GM18526 (cell line): ENCODE data around the gene NFIX.

Source experiments
- POLR2A ChIP-seq: IDR thresholded peaks from 3 replicates; pipeline ENCODE4 v1.6.1; 2011; ENCODE audit not compliant: insufficient read length; ENCODE audit errors: extremely low read depth

The NFIX gene

GRCh38 chr19:13095934-13096927 is 101.0 kb downstream of the NFIX start:
- TF ChIP-seq POLR2A = no peak

GRCh38 chr19:13097033-13097462 is 101.8 kb downstream of the NFIX start:
- TF ChIP-seq POLR2A = no peak

GRCh38 chr19:13097463-13098258 is 102.4 kb downstream of the NFIX start:
- TF ChIP-seq POLR2A = no peak

DNA sequence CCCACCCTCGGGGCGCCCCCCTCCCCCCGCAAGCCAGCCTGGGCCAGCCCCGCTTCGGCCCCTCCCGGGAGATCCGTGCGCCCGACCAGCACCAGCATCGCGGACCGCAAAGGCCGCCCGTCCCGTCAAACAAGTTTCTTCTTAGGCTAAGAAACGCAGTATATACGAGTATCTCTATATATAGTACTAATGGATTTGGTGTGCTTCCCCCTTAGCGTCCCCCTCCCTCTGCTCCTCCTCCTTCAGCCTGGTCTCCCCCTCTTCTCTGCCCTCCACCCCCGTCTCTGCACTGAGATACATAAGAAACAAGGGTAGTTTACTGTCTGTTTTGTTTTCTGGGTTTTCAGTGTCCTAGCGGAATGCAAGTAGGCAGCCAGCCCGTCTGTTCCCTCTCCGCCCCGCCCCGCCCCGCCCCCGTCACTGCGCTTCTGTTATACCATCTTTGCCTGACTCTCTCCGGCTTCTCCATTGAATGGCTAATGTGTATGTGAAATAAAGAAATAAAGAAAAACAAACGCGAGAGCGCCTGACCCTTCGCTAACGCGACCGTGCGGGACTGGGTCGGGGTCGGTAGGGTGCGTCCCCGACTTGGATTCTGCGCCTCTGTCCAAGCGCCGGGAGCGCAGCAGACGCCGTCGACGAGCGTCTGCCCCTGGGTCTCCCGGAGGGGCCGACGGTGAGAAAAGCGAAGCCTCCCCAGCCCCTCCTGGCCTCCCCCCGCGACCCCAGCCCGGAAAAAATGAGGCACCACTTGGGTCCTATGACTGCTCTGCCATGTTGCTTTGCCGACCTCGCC is 103.2 kb downstream of the NFIX start:
- no peak for TF ChIP-seq POLR2A

DNA sequence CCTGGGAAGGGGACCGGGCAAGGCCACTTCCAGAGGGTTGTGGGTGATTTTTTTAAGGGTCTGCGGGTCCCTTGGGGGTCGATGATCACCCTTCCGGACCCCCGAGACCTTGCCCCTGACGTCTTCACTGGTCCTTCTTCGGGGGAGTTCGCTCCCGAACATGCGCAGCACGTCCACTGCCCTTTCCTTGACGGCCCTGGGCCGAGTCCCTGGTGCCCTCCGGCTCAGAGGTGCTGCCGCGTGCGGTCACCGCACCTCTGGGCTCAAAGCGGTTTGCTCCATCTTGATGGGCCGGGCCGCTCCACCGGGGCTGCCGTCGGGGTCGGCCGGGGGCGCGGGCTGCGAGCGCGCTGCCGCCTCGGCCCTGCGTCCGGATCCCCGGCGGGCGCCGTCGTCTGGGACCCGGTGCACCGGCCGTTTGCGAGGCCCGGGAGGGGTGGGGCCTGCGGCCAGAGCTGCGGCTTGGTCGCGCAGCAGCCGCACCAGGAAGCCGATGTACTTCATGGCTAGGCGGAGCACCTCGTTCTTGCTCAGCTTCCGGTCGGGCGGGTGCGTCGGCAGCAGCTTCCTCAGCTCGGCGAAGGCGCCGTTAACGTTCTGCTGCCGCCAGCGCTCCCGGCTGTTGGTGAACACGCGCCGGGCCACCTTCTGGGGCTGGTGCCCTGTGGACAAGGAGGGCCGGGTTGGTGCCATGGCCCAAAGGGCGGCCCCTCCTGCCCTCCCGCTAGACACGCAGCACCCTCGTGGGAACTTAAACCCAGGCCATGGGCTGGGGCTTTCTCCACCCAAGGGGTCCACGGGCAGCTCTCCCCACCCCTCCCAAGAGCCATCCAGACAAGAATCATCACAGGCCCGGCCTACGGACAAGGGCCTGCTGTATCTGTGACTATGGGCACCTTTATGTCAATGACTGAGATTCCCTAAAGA is 104.1 kb downstream of the NFIX start:
- TF ChIP-seq POLR2A = peak; percentile 36

DNA sequence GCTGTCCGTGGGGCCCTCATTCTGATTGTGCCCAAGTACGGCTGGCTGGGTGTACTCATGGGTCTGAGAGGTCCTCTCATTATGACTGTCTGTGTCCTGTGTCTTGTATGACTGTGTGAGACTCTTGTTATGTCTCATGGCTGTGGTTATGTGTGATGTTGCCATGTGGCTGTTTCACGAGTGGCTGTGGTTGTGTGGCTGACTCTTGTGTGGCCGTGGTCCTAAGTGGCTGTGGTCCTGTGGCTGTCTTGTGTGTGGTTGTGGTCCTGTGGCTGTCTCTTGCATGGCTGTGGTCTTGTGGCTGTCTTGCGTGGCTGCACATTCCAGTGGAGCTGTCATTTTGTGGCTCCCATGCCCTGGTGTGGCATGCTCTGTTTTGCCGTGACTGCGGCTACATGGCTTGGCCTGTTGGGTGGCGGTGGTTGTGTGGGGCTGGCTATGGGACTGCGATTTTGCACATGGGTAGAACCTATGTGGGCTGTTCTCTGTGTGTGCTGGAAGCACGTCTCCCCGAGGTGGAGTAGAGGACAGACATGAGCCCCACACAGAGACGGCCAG is 104.8 kb downstream of the NFIX start:
- no peak for TF ChIP-seq POLR2A

DNA sequence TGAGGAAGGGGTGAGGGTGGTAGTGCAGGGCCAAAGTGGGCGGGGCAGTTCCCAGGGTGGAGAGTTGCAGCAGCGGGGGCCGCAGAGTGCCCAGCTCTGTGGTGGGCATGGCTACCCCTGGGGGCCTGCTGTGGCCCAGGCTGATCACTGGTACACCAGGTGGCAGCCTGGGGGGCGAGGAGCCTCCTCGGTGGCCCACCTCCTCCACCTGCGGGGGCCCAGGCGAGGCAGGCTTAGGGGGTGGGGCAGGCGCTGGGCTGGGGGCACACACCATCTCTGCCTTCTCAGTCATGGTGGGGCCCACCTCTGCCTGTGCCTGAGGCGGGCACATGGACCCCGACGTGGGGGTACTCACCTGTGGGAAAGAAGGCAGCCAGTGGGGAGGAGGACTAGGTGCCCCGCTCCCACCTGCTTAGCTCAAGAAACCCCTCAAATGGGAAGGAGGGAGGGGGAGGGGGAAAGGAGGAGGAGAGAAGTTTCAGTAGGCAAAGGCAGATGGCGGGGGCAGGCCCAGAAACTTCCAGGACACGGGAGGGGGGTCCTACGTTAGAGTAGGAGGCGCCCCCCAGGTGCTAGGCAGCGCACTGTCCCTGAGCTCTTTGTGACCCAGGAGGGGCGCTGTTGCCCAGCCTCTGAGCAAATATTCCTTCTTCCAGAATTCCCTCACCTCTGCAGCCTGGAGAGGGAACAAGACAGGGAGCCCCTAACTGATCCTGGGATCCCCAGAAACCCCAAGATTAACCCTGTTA is 105.7 kb downstream of the NFIX start:
- no peak for TF ChIP-seq POLR2A

- TF ChIP-seq POLR2A = no peak
Observed at GRCh38 chr19:13101590-13102415, 106.5 kb downstream of the NFIX start.

- TF ChIP-seq POLR2A = no peak
Observed at GRCh38 chr19:13102416-13102665, 107.1 kb downstream of the NFIX start.

GRCh38 chr19:13102666-13103580 is 107.6 kb downstream of the NFIX start, which contains the start of gene LYL1:
Gene LYL1, minus strand, starts transcription at chr19:13102858. Its CDS starts 1,687 bp downstream, at chr19:13101171.
- peak; percentile 66 for TF ChIP-seq POLR2A

DNA sequence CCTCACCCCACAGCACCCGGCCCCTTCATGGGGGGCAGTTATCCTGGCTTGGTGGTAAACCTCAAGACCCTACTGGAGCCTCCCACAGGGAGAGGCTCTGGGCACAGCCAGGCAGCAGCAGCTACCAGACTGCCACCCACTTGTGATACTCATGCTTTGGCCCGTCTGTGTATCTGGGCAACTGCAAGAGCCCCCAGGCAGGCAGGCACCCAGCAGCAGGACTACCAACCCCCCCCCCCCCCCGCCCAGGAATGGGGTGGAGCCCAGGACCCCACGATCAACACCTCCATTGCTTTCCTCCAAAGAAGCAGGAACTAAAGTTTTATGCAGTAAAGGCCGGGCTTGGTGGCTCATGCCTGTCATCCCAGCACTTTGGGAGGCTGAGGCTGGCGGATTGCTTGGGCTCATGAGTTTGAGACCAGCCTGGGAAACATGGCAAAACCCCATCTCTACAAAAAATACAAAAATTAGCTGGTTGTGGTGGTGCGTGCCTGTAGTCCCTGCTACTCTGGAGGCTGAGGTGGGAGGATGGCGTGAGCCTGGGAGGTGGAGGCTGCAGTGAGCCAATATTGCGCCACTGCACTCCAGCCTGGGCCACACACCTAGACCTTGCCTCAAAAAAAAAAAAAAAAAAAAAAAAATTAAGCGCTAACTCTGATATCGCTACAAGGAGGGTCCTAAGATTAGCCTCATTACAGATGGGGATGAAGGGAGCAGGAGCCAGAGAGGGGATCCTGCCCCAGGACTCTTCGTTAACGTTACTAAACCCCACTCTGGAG is 108.5 kb downstream of the NFIX start:
- no peak for TF ChIP-seq POLR2A
